PC-9 (cell line): Measurements from ENCODE around the gene KATNA1. TPM values are rescaled to one million over a fixed set of nuclear protein-coding genes. Genes with fewer than 3 reads are reported as not detected.

Experiments
- BruUV-seq: library from RNA; stranded (reverse); fragments of 400-500 nt; replicated peaks from 2 replicates; lab custom pipeline; 2021; lab: Mats Ljungman, UMichigan
- CTCF ChIA-PET: fragments of 300-600 bp; sonication (Branson Sonifier 250); formaldehyde crosslinking; loops from one replicate; lab custom pipeline; 2022; ENCODE audit warnings: antibody characterized with exemption; lab: Charles Lee
- POLR2A ChIA-PET: fragments of 300-600 bp; sonication (Branson Sonifier 250); formaldehyde crosslinking; loops from one replicate; lab custom pipeline; 2022; ENCODE audit warnings: antibody characterized with exemption; ENCODE audit not compliant: unreplicated experiment; lab: Charles Lee
- DNase-seq, 2 experiments: peaks; one replicate each; pipeline versions ENCODE4 v3.0.0 to v3.0.0-alpha.2; 2015 to 2022; ENCODE audit warnings: mixed read lengths in 1 of 2
- H2AFZ ChIP-seq: fragments of 200-600 bp; sonication (generic); 2 replicates; pipeline ENCODE4 v1.8.1; 2017; ENCODE audit warnings: antibody characterized with exemption
- H3F3A ChIP-seq: fragments of 200-600 bp; sonication (generic); 2 replicates; pipeline ENCODE4 v1.8.1; 2017; ENCODE audit warnings: antibody characterized with exemption, mild to moderate bottlenecking, low read depth; ENCODE audit not compliant: insufficient read depth
- H3K27ac ChIP-seq: fragments of 200-600 bp; sonication (generic); 2 replicates; pipeline ENCODE4 v1.6.1; 2016; ENCODE audit warnings: mixed run types
- H3K27me3 ChIP-seq: fragments of 200-600 bp; sonication (generic); 2 replicates; pipeline ENCODE4 v1.6.1; 2016; ENCODE audit warnings: low read depth, mixed run types; ENCODE audit not compliant: insufficient read depth
- H3K36me3 ChIP-seq: fragments of 200-600 bp; sonication (generic); 2 replicates; pipeline ENCODE4 v1.6.1; 2016; ENCODE audit warnings: low read depth, mixed run types
- H3K4me1 ChIP-seq: fragments of 200-600 bp; sonication (generic); replicated peaks from 2 replicates; pipeline ENCODE4 v1.6.1; 2016; ENCODE audit warnings: mixed run types; ENCODE audit not compliant: insufficient read depth
- H3K4me2 ChIP-seq: fragments of 200-600 bp; sonication (generic); 2 replicates; pipeline ENCODE4 v1.6.1; 2017; ENCODE audit warnings: mixed run types
- H3K4me3 ChIP-seq: fragments of 200-600 bp; sonication (generic); 2 replicates; pipeline ENCODE4 v1.6.1; 2016; ENCODE audit warnings: mixed run types
- H3K79me2 ChIP-seq: fragments of 200-600 bp; sonication (generic); 2 replicates; pipeline ENCODE4 v1.6.1; 2017; ENCODE audit warnings: low read depth, mixed run types
- H3K9me2 ChIP-seq: fragments of 200-600 bp; sonication (generic); 2 replicates; pipeline ENCODE4 v1.8.1; 2017; ENCODE audit warnings: mild to moderate bottlenecking; ENCODE audit not compliant: insufficient read depth
- H3K9me3 ChIP-seq: fragments of 200-600 bp; sonication (generic); 2 replicates; pipeline ENCODE4 v1.8.1; 2016; ENCODE audit warnings: low read depth; ENCODE audit not compliant: insufficient read depth
- H4K20me1 ChIP-seq: fragments of 200-600 bp; sonication (generic); 2 replicates; pipeline ENCODE4 v1.8.1; 2017; ENCODE audit not compliant: insufficient read depth
- EZH2 ChIP-seq: fragments of 200-600 bp; sonication (generic); IDR thresholded peaks from 2 replicates; pipeline ENCODE4 v1.8.0; 2017; ENCODE audit warnings: antibody characterized with exemption, low read depth
- intact Hi-C: fragments of 100-400 bp; cut with micrococcal nuclease; formaldehyde crosslinking; loops from one replicate; pipeline ENCODE4 v1.10.0; 2022; ENCODE audit not compliant: unreplicated experiment
- total RNA-seq: library from RNA; stranded (reverse); gene quantifications from 2 replicates; pipeline ENCODE4 v1.2.3, GENCODE V29; 2021
- TF ChIP-seq, protein P1 (sequence below): fragments of 200-600 bp; sonication (generic); conservative IDR thresholded peaks from 2 replicates; pipeline ENCODE4 v1.6.1; 2017; ENCODE audit warnings: mixed run types, antibody characterized with exemption, mild to moderate bottlenecking, moderate library complexity

The KATNA1 gene
- total RNA-seq, 1 experiment from 2014 or later: 16.1 TPM

DNA sequence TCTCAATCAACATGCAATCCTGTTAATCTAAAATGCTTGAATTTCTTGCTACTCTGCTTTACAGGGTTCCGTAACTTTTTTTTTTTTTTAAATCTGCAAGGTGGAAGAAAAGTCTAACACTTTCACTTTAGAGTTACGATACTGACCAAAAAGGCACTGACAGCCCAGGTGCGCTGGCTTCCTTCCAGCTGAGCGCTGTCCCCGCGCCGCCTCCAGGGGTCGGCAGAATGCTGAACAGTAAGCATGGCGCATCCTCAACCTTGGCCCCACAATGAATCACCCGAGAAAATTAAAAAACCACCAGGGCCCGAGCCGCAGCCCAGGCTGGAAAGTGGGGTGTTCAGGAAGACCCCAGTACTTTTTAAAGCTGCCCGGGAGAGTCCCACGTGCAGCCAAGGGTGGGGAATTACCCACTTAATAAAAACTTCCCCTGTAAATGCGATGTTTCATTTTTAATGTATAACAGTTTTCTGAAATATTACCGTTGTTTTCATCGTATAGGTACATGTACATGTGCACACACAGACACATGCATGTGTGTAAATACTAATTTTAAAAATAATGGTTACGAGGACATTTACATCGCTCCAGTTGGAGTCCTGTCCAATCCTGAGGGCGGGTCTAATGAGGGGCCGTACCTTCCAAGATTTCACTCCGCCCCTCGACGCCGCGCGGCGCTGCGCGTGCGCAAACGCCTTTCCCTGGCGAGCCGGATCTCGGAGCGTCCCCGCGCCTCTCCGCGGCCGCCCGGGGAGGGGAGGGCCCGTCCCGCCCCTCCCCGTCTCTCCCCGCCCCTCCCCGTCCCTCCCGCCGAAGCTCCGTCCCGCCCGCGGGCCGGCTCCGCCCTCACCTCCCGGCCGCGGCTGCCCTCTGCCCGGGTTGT is 82.7 kb downstream of the KATNA1 start, which contains the start of gene GINM1:
GINM1 (plus strand) TSS at position 849 of the 883 bp plus-strand sequence. CDS start 40 bp downstream, outside the sequence.
- CTCF ChIA-PET: interaction anchor here (0.7 kb wide), 1 partner anchor 49 kb away, joined by 9 read pairs; no protein-coding TSS in a partner anchor
- peak within 1 kb of the TSS; percentile 98 for H2AFZ ChIP-seq
- peak; percentile 80 to 94 for DNase-seq
- H3K79me2 ChIP-seq: peaks cover 35% of the 10 kb centered on the region
- POLR2A ChIA-PET: interaction anchor here (0.6 to 0.7 kb wide), 2 partner anchors 93 to 280 kb away, joined by 4 to 8 read pairs; no protein-coding TSS in a partner anchor
- H3K9me3 ChIP-seq: no peaks in the 10 kb centered on the region
- H3K27me3 ChIP-seq: no peaks in the 10 kb centered on the region
- H3K4me2 ChIP-seq: peak within 1 kb of the TSS; percentile 92
- no peaks in the 10 kb centered on the region for H3K36me3 ChIP-seq
- H3F3A ChIP-seq: peaks cover 40% of the 10 kb centered on the region
- H3K4me1 ChIP-seq: peaks cover 30% of the 10 kb centered on the region
- H4K20me1 ChIP-seq: no peaks in the 10 kb centered on the region; the same call in 1 of the 2 replicates
- H3K27ac ChIP-seq: peak within 1 kb of the TSS; percentile 72
- no peaks in the 10 kb centered on the region for H3K9me2 ChIP-seq
- H3K4me3 ChIP-seq: peak within 1 kb of the TSS; percentile 89
- no TSS peak for BruUV-seq
- intact Hi-C loops: loop anchor here (5.0 to 10.0 kb wide), 3 partner anchors 82 to 357 kb away; partner anchors contain the start of genes KATNA1, LRP11 and RAET1G
- TF ChIP-seq, protein P1, sequence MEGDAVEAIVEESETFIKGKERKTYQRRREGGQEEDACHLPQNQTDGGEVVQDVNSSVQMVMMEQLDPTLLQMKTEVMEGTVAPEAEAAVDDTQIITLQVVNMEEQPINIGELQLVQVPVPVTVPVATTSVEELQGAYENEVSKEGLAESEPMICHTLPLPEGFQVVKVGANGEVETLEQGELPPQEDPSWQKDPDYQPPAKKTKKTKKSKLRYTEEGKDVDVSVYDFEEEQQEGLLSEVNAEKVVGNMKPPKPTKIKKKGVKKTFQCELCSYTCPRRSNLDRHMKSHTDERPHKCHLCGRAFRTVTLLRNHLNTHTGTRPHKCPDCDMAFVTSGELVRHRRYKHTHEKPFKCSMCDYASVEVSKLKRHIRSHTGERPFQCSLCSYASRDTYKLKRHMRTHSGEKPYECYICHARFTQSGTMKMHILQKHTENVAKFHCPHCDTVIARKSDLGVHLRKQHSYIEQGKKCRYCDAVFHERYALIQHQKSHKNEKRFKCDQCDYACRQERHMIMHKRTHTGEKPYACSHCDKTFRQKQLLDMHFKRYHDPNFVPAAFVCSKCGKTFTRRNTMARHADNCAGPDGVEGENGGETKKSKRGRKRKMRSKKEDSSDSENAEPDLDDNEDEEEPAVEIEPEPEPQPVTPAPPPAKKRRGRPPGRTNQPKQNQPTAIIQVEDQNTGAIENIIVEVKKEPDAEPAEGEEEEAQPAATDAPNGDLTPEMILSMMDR: peak; percentile 71
- no peak for TF ChIP-seq EZH2

GRCh38 chr6:149563928-149564325 is 84.6 kb downstream of the KATNA1 start:
- no peak for TF ChIP-seq EZH2
- TF ChIP-seq, protein P1: no peak
- Histone ChIP-seq H3K4me1 (peaks cover 30% of the 10 kb centered on the region), H2AFZ (no peak overlapping the region), H3K79me2 (peaks cover 21% of the 10 kb centered on the region), H3K27me3 (no peaks in the 10 kb centered on the region), H4K20me1 (no peaks in the 10 kb centered on the region; the same call in 1 of the 2 replicates), H3K4me3 (peak overlapping the region; percentile 89; the same call in 1 of the 2 replicates), H3F3A (peaks cover 40% of the 10 kb centered on the region), H3K4me2 (peak overlapping the region; percentile 92), H3K27ac (peak overlapping the region; percentile 72), H3K9me3 (no peaks in the 10 kb centered on the region), H3K9me2 (no peaks in the 10 kb centered on the region), H3K36me3 (no peaks in the 10 kb centered on the region)
- no TSS peak for BruUV-seq
- intact Hi-C loops: loop anchor here (10.0 kb wide), 1 partner anchor 301 kb away; the partner anchor contains the start of gene LRP11
- no peak for DNase-seq
- ChIA-PET CTCF (no interaction called here), POLR2A (no interaction called here)

- Histone ChIP-seq H3K9me3 (no peaks in the 10 kb centered on the region), H3K27ac (peak overlapping the region; percentile 72), H3K4me3 (peak overlapping the region; percentile 89; the same call in 1 of the 2 replicates), H3K79me2 (peaks cover 17% of the 10 kb centered on the region), H3K9me2 (no peaks in the 10 kb centered on the region), H3K4me2 (peak overlapping the region; percentile 92), H4K20me1 (no peaks in the 10 kb centered on the region; the same call in 1 of the 2 replicates), H3K4me1 (peaks cover 30% of the 10 kb centered on the region), H2AFZ (no peak overlapping the region), H3F3A (peaks cover 40% of the 10 kb centered on the region), H3K36me3 (no peaks in the 10 kb centered on the region), H3K27me3 (no peaks in the 10 kb centered on the region)
- intact Hi-C loops: loop anchor here (10.0 kb wide), 1 partner anchor 301 kb away; the partner anchor contains the start of gene LRP11
- peak in 1 of 2 experiments; percentile 64 for DNase-seq
- TF ChIP-seq, protein P1: no peak
- no peak for TF ChIP-seq EZH2
- POLR2A ChIA-PET: no interaction called here
- BruUV-seq: no TSS peak
- CTCF ChIA-PET: interaction anchor here (0.6 kb wide), 1 partner anchor 39 kb away, joined by 8 read pairs; no protein-coding TSS in a partner anchor
Observed at GRCh38 chr6:149563203-149563927, 85.1 kb downstream of the KATNA1 start.
